Stomach smooth muscle (tissue), 2 donors: ENCODE results near the gene FKBP2.

ENCODE experiments used
- H3K27ac ChIP-seq: one replicate; pipeline ENCODE4 v1.7.0; 2013; ENCODE audit warnings: mild to moderate bottlenecking, low read length, inconsistent platforms
- H3K27me3 ChIP-seq, 2 donors: one replicate each; pipeline ENCODE4 v1.7.0; 2013; ENCODE audit warnings: low read length in 2 of 2; ENCODE audit not compliant: insufficient read depth in 2 of 2, control insufficient read depth in 1 of 2
- H3K36me3 ChIP-seq, 2 donors: one replicate each; pipeline ENCODE4 v1.7.0; 2013; ENCODE audit warnings: low read length in 2 of 2; ENCODE audit not compliant: control insufficient read depth in 2 of 2, insufficient read depth in 2 of 2
- H3K4me1 ChIP-seq: one replicate; pipeline ENCODE4 v1.7.0; 2013; ENCODE audit warnings: low read length; ENCODE audit not compliant: control insufficient read depth, insufficient read depth
- H3K4me3 ChIP-seq, 2 donors: one replicate each; pipeline ENCODE4 v1.7.0; 2013; ENCODE audit warnings: low read length in 2 of 2
- H3K9ac ChIP-seq, 2 donors: one replicate each; pipeline ENCODE4 v1.7.0; 2013; ENCODE audit warnings: low read length in 2 of 2, mild to moderate bottlenecking in 1 of 2
- H3K9me3 ChIP-seq, 2 donors: one replicate each; pipeline ENCODE4 v1.7.0; 2013; ENCODE audit warnings: low read length in 2 of 2; ENCODE audit not compliant: control insufficient read depth in 2 of 2
- donor health status: healthy.
- donor health status: Pancreatic carcinoma.

The FKBP2 gene

GRCh38 chr11:64234647-64235379 lies 6.1 kb upstream of the FKBP2 start:
- Histone ChIP-seq H3K27ac (peak overlapping the region; percentile 66), H3K9me3 (no peaks in the 10 kb centered on the region), H3K9ac (peak overlapping the region; percentile 53 to 64), H3K36me3 (peaks cover 8 to 10% of the 10 kb centered on the region in 2 donors), H3K4me1 (peaks cover 52% of the 10 kb centered on the region), H3K4me3 (peak overlapping the region; percentile 72 to 77), H3K27me3 (no peaks in the 10 kb centered on the region)

DNA sequence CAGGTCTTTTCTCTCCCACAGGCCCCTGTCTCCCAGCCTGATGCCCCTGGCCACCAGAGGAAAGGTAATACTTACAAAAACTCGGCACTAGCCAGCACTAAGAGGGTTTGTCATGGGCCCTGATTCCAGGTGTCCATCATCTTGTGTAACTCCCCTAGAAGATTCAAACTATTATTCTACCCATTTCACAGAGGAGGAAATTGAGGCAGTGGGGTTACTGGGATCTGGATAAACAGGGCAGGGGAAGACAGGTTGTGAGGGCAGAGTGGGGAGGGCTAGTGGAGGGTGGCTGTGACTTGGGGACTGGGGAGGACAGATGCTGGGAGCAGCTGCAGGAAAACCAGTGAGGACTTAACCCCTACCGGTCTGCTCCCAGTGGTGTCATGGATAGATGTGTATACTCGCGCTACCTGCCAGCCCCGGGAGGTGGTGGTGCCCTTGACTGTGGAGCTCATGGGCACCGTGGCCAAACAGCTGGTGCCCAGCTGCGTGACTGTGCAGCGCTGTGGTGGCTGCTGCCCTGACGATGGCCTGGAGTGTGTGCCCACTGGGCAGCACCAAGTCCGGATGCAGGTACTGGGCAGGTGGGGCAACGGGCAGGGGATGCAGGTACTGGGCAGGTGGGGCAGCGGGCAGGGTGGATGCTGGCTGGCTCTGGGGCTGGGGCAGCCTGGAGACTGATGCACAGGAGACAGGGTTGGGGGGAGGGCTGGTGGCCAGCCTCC lies 5.3 kb upstream of the FKBP2 start:
- peaks cover 56% of the 10 kb centered on the region for H3K4me1 ChIP-seq
- no peaks in the 10 kb centered on the region for H3K9me3 ChIP-seq
- H3K4me3 ChIP-seq, result peak overlapping the region; percentile 72 to 77
- no peaks in the 10 kb centered on the region for H3K27me3 ChIP-seq
- peaks cover 8 to 10% of the 10 kb centered on the region in 2 donors for H3K36me3 ChIP-seq
- H3K9ac ChIP-seq, result peak overlapping the region in 1 of 2 donors; percentile 64
- H3K27ac ChIP-seq, result peak overlapping the region; percentile 66

- peaks cover 49% of the 10 kb centered on the region for H3K4me1 ChIP-seq
- H3K9me3 ChIP-seq, result no peaks in the 10 kb centered on the region
- no peak overlapping the region for H3K4me3 ChIP-seq
- H3K27me3 ChIP-seq, result no peaks in the 10 kb centered on the region
- H3K36me3 ChIP-seq, result peaks cover 8 to 10% of the 10 kb centered on the region in 2 donors
- no peak overlapping the region for H3K9ac ChIP-seq
- peak overlapping the region; percentile 31 for H3K27ac ChIP-seq
Observed at GRCh38 chr11:64237484-64237951, 3.4 kb upstream of the FKBP2 start.

DNA sequence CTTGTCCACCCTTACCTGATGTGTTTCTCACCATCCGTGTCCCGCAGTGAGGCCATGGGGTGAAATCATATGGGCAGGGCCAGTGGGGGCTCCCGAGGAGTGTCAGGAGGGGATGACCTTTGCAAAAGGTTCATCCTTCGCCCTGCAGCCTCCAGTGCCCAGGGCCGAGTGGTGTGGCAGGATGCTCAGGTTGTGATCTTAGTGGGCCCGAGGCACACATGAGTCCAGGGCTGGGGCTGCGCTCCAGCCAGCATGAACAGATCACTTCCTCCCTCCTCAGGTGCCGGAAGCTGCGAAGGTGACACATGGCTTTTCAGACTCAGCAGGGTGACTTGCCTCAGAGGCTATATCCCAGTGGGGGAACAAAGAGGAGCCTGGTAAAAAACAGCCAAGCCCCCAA lies 2.8 kb upstream of the FKBP2 start:
- peaks cover 8 to 10% of the 10 kb centered on the region in 2 donors for H3K36me3 ChIP-seq
- H3K27ac ChIP-seq, result peak overlapping the region; percentile 31
- H3K9me3 ChIP-seq, result no peaks in the 10 kb centered on the region
- no peaks in the 10 kb centered on the region for H3K27me3 ChIP-seq
- H3K9ac ChIP-seq, result no peak overlapping the region
- H3K4me3 ChIP-seq, result no peak overlapping the region
- peaks cover 49% of the 10 kb centered on the region for H3K4me1 ChIP-seq

GRCh38 chr11:64238999-64239398 lies 1.9 kb upstream of the FKBP2 start:
- Histone ChIP-seq H3K4me1 (peaks cover 46% of the 10 kb centered on the region), H3K27me3 (no peaks in the 10 kb centered on the region), H3K36me3 (peaks cover 8 to 17% of the 10 kb centered on the region in 2 donors), H3K9me3 (no peaks in the 10 kb centered on the region), H3K27ac (no peak overlapping the region), H3K4me3 (no peak overlapping the region), H3K9ac (no peak overlapping the region)

DNA sequence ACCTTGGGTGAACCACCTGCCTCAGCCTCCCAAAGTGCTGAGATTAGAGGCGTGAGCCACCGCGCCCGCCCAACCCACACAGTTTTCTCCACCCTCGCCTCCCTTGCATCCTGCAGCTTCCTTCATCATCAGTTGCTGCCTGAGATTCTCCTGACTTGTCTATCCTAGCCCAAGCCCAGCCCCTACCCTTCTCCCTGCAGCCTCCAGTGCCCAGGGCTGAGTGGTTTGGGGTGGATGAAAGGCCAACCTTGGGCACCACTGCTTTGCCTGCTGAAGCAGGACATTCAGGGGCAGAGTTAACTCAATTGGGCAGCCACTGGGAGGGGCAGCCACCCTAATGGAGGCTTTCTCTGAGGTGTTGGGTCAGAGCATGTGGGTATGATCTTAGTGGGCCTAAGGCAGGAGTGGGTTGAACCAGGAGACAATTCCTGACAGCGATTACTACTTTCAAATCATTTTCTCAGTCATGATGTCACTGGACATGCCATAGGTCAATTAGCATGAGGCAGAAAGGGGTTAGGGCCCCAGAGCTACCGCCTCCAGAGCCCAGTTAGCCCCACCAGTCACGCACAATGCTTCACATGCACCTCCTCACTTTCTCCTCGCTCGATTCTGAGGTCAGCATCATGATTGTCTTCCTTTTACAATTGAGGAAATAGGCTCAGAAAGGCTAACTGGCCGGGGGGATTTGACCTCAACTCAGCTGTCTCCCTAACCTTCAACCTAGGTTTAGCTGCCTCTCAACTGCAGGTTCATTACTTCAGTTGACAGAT lies 1.0 kb upstream of the FKBP2 start:
- H3K9me3 ChIP-seq, result no peaks in the 10 kb centered on the region
- peak overlapping the region; percentile 67 to 81 for H3K4me3 ChIP-seq
- peak overlapping the region; percentile 84 to 97 for H3K9ac ChIP-seq
- peaks cover 45% of the 10 kb centered on the region for H3K4me1 ChIP-seq
- H3K27ac ChIP-seq, result peak overlapping the region; percentile 100
- H3K36me3 ChIP-seq, result peaks cover 8 to 17% of the 10 kb centered on the region in 2 donors
- H3K27me3 ChIP-seq, result no peaks in the 10 kb centered on the region

DNA sequence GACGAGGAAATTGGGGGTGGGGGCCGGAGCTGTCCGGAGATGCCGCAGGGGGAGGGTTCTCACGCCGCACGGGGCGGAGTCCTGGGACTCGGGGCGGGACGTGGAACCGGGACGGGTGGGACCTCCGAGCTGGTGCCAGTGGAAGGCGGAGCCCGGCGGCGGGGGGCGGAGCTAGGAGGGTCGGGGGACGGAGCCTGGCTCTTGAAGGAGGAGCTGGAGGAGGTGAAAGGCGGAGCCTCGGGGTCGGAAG lies 271 bp downstream of the FKBP2 start:
- no peaks in the 10 kb centered on the region for H3K9me3 ChIP-seq
- H3K4me3 ChIP-seq, result peak overlapping the region; percentile 63 to 86
- peaks cover 45% of the 10 kb centered on the region for H3K4me1 ChIP-seq
- peak overlapping the region; percentile 80 to 84 for H3K9ac ChIP-seq
- peak overlapping the region; percentile 100 for H3K27ac ChIP-seq
- no peaks in the 10 kb centered on the region for H3K27me3 ChIP-seq
- H3K36me3 ChIP-seq, result peaks cover 8 to 17% of the 10 kb centered on the region in 2 donors

DNA sequence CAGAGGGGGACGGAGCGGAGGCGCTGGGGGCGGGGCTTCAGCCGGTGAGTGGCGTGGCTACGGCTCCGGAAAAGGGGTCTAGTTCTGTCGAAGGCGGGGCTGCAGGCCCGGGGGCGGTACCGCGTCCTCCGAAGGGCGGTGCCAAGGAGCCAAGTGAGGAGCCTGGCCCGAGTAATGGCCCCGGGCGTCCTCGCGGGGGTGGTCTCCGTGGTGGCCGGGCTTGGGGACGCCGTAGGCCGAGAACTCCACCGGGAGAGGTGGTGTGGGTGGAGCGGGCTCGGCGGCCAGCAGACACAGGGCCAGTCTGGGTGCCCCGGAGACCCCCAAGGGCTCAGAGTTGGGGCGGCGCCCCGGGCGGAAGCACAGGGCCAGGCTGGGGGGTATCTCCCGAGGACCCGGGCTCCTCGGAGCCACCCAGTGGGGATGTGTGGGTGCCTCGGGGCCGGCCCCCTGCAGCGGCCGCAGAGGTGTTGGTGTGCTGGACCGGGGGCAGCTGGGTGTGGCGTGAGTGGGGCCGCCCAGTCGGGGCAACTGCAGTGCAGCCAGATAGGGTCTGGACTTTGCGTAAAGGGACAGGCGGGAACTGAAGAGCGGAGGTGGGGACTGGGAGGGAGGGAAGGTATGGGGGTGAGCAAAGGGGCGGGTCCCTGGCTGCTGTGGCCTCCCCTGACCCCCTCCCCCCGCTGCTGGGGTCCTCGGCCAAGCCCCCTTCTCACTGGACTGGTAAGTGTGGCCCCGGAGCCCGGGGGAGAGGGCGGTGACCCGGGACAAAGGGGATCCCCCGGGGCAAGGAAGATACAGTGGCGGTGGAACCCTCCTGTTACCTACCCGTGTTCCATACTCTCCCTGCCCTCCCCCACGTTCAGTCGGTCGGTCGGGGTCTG lies 838 bp downstream of the FKBP2 start:
- Histone ChIP-seq H3K4me1 (peaks cover 46% of the 10 kb centered on the region), H3K9me3 (no peaks in the 10 kb centered on the region), H3K27me3 (no peaks in the 10 kb centered on the region), H3K36me3 (peaks cover 8 to 17% of the 10 kb centered on the region in 2 donors), H3K27ac (peak overlapping the region; percentile 100), H3K9ac (peak overlapping the region; percentile 73 to 74), H3K4me3 (peak overlapping the region; percentile 75 to 86)

DNA sequence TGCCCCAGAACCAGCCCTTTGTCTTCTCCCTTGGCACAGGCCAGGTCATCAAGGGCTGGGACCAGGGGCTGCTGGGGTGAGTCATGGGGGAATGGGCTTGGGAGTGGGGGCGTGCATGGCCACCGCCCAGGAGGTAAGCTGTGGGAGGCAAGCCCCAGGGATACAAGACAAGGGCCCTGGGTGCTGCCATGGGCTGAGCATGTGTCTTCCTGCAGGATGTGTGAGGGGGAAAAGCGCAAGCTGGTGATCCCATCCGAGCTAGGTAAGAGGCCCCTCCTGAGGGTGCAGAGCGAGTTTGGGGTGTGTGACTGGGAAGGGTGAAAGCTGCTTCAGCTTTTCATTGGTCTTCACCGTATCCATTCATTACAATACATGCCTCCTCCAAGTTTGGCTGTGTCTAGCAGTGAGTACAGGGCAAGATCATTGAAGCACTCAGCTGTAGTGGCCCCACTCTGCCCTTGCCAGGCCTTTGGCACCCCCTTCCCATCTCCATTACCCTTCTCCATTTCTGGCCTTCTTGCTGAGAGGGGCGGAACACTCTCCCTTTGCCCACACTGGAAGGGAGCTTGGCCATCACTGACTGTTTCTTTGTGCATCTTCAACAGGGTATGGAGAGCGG lies 2.5 kb downstream of the FKBP2 start:
- Histone ChIP-seq H3K27ac (peak overlapping the region; percentile 18), H3K4me3 (peak overlapping the region in 1 of 2 donors; percentile 8), H3K36me3 (peaks cover 0 to 9% of the 10 kb centered on the region in 2 donors), H3K4me1 (peaks cover 57% of the 10 kb centered on the region), H3K27me3 (no peaks in the 10 kb centered on the region), H3K9me3 (no peaks in the 10 kb centered on the region), H3K9ac (no peak overlapping the region)
